D721Med (cell line): ENCODE measurements around the gene KIFC3.
"Not testable (repeated sequence)": the region's sequence is repeated elsewhere in the genome, so short reads cannot be mapped to it uniquely, and the experiment has no call there.

Experiments
- DNase-seq: peaks from one replicate; pipeline ENCODE4 v3.0.0; 2011; ENCODE audit warnings: low spot score; ENCODE audit not compliant: insufficient read length
- FAIRE-seq: peaks from 2 replicates; lab custom pipeline; 2011; peaks lifted over from hg19 to GRCh38; lab: Jason Lieb, UNC
- CTCF ChIP-seq: IDR thresholded peaks from 2 replicates; pipeline ENCODE4 v1.5.1; 2012; ENCODE audit warnings: mild to moderate bottlenecking, control low read depth; ENCODE audit not compliant: insufficient read depth; ENCODE audit errors: missing control alignments

Gene KIFC3

GRCh38 chr16:57722210-57722499 is 80.1 kb downstream of the KIFC3 start:
- no peak for DNase-seq
- FAIRE-seq, result no peak
- no peak for TF ChIP-seq CTCF

GRCh38 chr16:57721356-57722209 is 80.7 kb downstream of the KIFC3 start:
- no peak for TF ChIP-seq CTCF
- FAIRE-seq (no peak), DNase-seq (no peak)

- no peak for FAIRE-seq
- TF ChIP-seq CTCF, result peak; percentile 29
- no peak for DNase-seq
These were observed 82.1 kb downstream of the KIFC3 start for GRCh38 chr16:57720142-57720575.

GRCh38 chr16:57714047-57714446 is 88.2 kb downstream of the KIFC3 start:
- FAIRE-seq (no peak), DNase-seq (no peak)
- TF ChIP-seq CTCF, result no peak

- DNase-seq, result no peak
These were observed 88.7 kb downstream of the KIFC3 start for GRCh38 chr16:57713596-57713995.

GRCh38 chr16:57712569-57712968 is 89.7 kb downstream of the KIFC3 start:
- FAIRE-seq, DNase-seq: not testable (repeated sequence)

More at GRCh38 chr16:57713596-57713995, 88.7 kb downstream of the KIFC3 start:
- TF ChIP-seq CTCF, result no peak
- FAIRE-seq, result no peak

GRCh38 chr16:57711993-57712392 is 90.3 kb downstream of the KIFC3 start:
- DNase-seq, result no peak
- no peak for FAIRE-seq
- TF ChIP-seq CTCF, result no peak

- no peak for FAIRE-seq
- TF ChIP-seq CTCF, result no peak
- no peak for DNase-seq
These were observed 90.9 kb downstream of the KIFC3 start for GRCh38 chr16:57711346-57711745.
